ENCODE results near the gene FAM83G. TPM values are rescaled to one million over a fixed set of nuclear protein-coding genes. Genes with fewer than 3 reads are reported as not detected.
"Not testable (repeated sequence)": the region's sequence is repeated elsewhere in the genome, so short reads cannot be mapped to it uniquely, and the experiment has no call there.

Gene FAM83G
- polyA plus RNA-seq (2014; cell fraction: cytosol; rRNA removed) = 0.08 TPM in 1 of 2 replicates, not detected in the other
- polyA plus RNA-seq (2014; cell fraction: nucleus; rRNA removed) = not detected in 2 replicates

- no peak for DNase-seq (ENCODE audit: low spot score)
Measured at GRCh38 chr17:19004421-19005136, at the start of gene FAM83G. Gene FAM83G (minus strand): TSS chr17:19004764. CDS start chr17:19004041, 723 bp downstream.

- not testable (repeated sequence) for DNase-seq (ENCODE audit: low spot score)
Measured at GRCh38 chr17:19048826-19049225, 44.3 kb upstream of the FAM83G start.

- not testable (repeated sequence) for DNase-seq (ENCODE audit: low spot score)
Measured at GRCh38 chr17:19047510-19047909, 42.9 kb upstream of the FAM83G start.

GRCh38 chr17:19046782-19047375 is 42.3 kb upstream of the FAM83G start, which contains the start of gene GRAP:
Gene GRAP (minus strand): TSS chr17:19046957. CDS start chr17:19046926, 31 bp downstream.
- DNase-seq (ENCODE audit: low spot score) = not testable (repeated sequence)

- not testable (repeated sequence) for DNase-seq (ENCODE audit: low spot score)
Measured at GRCh38 chr17:19044643-19045042, 40.1 kb upstream of the FAM83G start.

- DNase-seq (ENCODE audit: low spot score) = not testable (repeated sequence)
Measured at GRCh38 chr17:19043032-19043431, 38.5 kb upstream of the FAM83G start.

GRCh38 chr17:19042369-19042768 is 37.8 kb upstream of the FAM83G start:
- not testable (repeated sequence) for DNase-seq (ENCODE audit: low spot score)

GRCh38 chr17:19041871-19042270 is 37.3 kb upstream of the FAM83G start:
- not testable (repeated sequence) for DNase-seq (ENCODE audit: low spot score)

GRCh38 chr17:19040350-19040749 is 35.8 kb upstream of the FAM83G start:
- not testable (repeated sequence) for DNase-seq (ENCODE audit: low spot score)

- DNase-seq (ENCODE audit: low spot score) = not testable (repeated sequence)
Measured at GRCh38 chr17:19038730-19039129, 34.2 kb upstream of the FAM83G start.

- DNase-seq (ENCODE audit: low spot score) = not testable (repeated sequence)
Measured at GRCh38 chr17:19038007-19038406, 33.4 kb upstream of the FAM83G start.

- DNase-seq (ENCODE audit: low spot score) = not testable (repeated sequence)
Measured at GRCh38 chr17:19037547-19037946, 33.0 kb upstream of the FAM83G start.

- not testable (repeated sequence) for DNase-seq (ENCODE audit: low spot score)
Measured at GRCh38 chr17:19036186-19036585, 31.6 kb upstream of the FAM83G start.

GRCh38 chr17:19032377-19032988 is 27.9 kb upstream of the FAM83G start:
- not testable (repeated sequence) for DNase-seq (ENCODE audit: low spot score)

GRCh38 chr17:19031729-19032128 is 27.2 kb upstream of the FAM83G start:
- not testable (repeated sequence) for DNase-seq (ENCODE audit: low spot score)

GRCh38 chr17:19030771-19031449 is 26.3 kb upstream of the FAM83G start:
- DNase-seq (ENCODE audit: low spot score) = not testable (repeated sequence)

- DNase-seq (ENCODE audit: low spot score) = not testable (repeated sequence)
Measured at GRCh38 chr17:19029740-19030139, 25.2 kb upstream of the FAM83G start.

- DNase-seq (ENCODE audit: low spot score) = not testable (repeated sequence)
Measured at GRCh38 chr17:19028671-19029070, 24.1 kb upstream of the FAM83G start.

GRCh38 chr17:19024101-19025078 is 19.8 kb upstream of the FAM83G start:
- DNase-seq (ENCODE audit: low spot score) = no peak

Measured in SK-N-DZ (cell line).